ENCODE measurements around the gene SNTG2.

DNA sequence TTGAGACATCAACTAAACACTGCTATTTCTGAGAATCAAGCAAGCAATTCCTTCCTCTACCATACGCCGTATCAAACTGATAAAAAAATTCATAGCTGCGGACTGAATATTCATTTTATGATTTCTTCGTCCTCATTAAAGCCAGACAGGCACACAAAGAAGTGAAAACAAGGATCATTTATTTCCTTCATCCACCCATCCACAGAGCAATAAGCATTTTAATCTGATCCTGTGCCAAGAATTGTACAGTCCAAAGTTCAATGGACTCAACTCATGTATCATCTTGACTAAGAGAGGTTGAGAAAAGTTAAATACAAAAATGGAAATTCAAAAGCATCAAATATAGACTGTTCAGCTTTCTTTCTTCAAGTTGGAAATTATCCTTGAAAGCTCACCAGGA lies 19.7 kb upstream of the SNTG2 start:
- TF ChIP-seq, protein P1, sequence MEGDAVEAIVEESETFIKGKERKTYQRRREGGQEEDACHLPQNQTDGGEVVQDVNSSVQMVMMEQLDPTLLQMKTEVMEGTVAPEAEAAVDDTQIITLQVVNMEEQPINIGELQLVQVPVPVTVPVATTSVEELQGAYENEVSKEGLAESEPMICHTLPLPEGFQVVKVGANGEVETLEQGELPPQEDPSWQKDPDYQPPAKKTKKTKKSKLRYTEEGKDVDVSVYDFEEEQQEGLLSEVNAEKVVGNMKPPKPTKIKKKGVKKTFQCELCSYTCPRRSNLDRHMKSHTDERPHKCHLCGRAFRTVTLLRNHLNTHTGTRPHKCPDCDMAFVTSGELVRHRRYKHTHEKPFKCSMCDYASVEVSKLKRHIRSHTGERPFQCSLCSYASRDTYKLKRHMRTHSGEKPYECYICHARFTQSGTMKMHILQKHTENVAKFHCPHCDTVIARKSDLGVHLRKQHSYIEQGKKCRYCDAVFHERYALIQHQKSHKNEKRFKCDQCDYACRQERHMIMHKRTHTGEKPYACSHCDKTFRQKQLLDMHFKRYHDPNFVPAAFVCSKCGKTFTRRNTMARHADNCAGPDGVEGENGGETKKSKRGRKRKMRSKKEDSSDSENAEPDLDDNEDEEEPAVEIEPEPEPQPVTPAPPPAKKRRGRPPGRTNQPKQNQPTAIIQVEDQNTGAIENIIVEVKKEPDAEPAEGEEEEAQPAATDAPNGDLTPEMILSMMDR (IDR thresholded peaks at IDR 0.05; ENCODE audit: extremely low read depth in 1 of 2, insufficient read depth in 1 of 2, low read depth in 1 of 2, low read length in 2 of 2): no peak
- no peak for TF ChIP-seq POLR2A (IDR thresholded peaks at IDR 0.05; ENCODE audit: low read depth, low read length)
- no peak for TF ChIP-seq EZH2 (IDR thresholded peaks at IDR 0.05; ENCODE audit: borderline replicate concordance, low read depth, low read length, severe bottlenecking)
- TF ChIP-seq, protein P2, sequence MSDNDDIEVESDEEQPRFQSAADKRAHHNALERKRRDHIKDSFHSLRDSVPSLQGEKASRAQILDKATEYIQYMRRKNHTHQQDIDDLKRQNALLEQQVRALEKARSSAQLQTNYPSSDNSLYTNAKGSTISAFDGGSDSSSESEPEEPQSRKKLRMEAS (IDR thresholded peaks at IDR 0.05; ENCODE audit: insufficient read depth, insufficient read length): no peak
- no peak for TF ChIP-seq POLR2AphosphoS5 (IDR thresholded peaks at IDR 0.05; ENCODE audit: insufficient read depth, low read depth, low read length)
- TF ChIP-seq JUN (IDR thresholded peaks at IDR 0.05; ENCODE audit: borderline replicate concordance, insufficient read depth, insufficient read length, low read depth): no peak
- TF ChIP-seq GATA2 (IDR thresholded peaks at IDR 0.05; ENCODE audit: insufficient read depth, insufficient read length, low read depth, low read length): no peak
- no peak for TF ChIP-seq MYC (IDR thresholded peaks at IDR 0.05; ENCODE audit: low read depth, low read length)
